Neural crest cell (in vitro differentiated cells): ENCODE results near the gene KSR1. TPM values are rescaled to one million over a fixed set of nuclear protein-coding genes. Genes with fewer than 3 reads are reported as not detected.

Experiments
- DNase-seq: peaks from one replicate; pipeline ENCODE4 v3.0.0; 2021; ENCODE audit warnings: low read depth, mixed read lengths, low spot score
- H3K27ac Mint-ChIP-seq: one replicate; pipeline ENCODE4 v1.8.0; 2021; ENCODE audit warnings: mild to moderate bottlenecking, mixed read lengths; ENCODE audit not compliant: unreplicated experiment
- H3K27me3 Mint-ChIP-seq: 2 replicates; pipeline ENCODE4 v1.8.0; 2021; ENCODE audit warnings: low read depth, mild to moderate bottlenecking, mixed read lengths
- H3K36me3 Mint-ChIP-seq: 2 replicates; pipeline ENCODE4 v1.8.0; 2021; ENCODE audit warnings: low read depth, mild to moderate bottlenecking, mixed read lengths
- H3K4me1 Mint-ChIP-seq: 2 replicates; pipeline ENCODE4 v1.8.0; 2021; ENCODE audit warnings: mixed read lengths
- H3K4me3 Mint-ChIP-seq: one replicate; pipeline ENCODE4 v1.8.0; 2021; ENCODE audit warnings: mild to moderate bottlenecking, mixed read lengths
- H3K9me3 Mint-ChIP-seq: 2 replicates; pipeline ENCODE4 v1.8.0; 2021; ENCODE audit warnings: mixed read lengths
- CTCF ChIP-seq: fragments of 200-600 bp; sonication (generic); conservative IDR thresholded peaks from 2 replicates; pipeline ENCODE4 v1.5.0; 2021; ENCODE audit warnings: antibody characterized with exemption, mild to moderate bottlenecking
- total RNA-seq: library from RNA; stranded (reverse); gene quantifications from 2 replicates; pipeline ENCODE4 v1.2.1, GENCODE V29; 2021

Gene KSR1
- total RNA-seq, 1 donor from 2014 or later = 28.0 TPM

DNA sequence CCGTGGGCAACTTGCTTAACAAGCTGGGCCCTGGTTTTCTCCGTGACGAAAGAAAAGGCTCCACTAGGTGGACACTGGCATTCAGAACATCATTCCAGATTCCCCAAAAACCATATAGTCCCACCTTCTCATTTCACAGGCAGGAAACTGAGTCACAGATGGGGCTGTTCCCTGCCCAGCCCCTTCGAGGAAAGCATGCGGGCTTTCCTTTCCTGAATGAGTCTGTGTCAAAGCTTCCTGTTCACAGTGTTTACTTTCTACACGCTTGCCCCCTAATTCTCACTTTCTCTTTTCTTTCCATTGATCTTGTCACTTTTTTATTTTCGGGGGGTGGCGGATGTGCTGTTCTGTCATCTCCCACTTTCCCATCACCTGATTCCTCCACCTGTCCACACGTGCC lies 164.5 kb downstream of the KSR1 start:
- Mint-ChIP-seq H3K27ac (no peak overlapping the region), H3K27me3 (no peaks in the 10 kb centered on the region), H3K36me3 (peaks cover 5% of the 10 kb centered on the region), H3K4me1 (peaks cover 3% of the 10 kb centered on the region), H3K9me3 (no peaks in the 10 kb centered on the region), H3K4me3 (no peak overlapping the region)
- no peak for DNase-seq
- no peak for TF ChIP-seq CTCF

DNA sequence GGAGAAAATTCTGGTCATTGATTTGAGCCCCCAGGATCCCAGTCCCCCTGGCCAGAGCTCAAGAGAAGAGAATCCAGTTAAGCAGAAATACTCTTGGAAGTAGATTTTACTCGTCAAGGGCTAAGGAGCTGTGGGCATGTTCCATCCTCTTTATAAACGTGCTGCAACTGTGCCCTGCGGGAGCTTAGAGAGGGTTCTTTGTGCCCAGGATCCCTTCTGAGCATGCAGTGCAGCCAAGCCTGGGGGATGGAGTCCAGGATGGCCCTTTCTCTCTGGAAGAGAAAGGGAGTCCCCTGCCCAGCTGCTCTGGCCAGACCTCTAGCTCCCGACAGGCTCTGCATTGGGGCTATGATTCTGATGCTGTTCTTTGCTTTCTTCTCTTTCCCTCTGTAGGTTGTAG lies 165.3 kb downstream of the KSR1 start:
- Mint-ChIP-seq H3K9me3 (no peaks in the 10 kb centered on the region), H3K36me3 (peaks cover 11% of the 10 kb centered on the region), H3K4me1 (no peaks in the 10 kb centered on the region), H3K27me3 (no peaks in the 10 kb centered on the region), H3K4me3 (no peak overlapping the region), H3K27ac (no peak overlapping the region)
- TF ChIP-seq CTCF = no peak
- no peak for DNase-seq

GRCh38 chr17:27621942-27622559 lies 165.8 kb downstream of the KSR1 start:
- no peak for DNase-seq
- H3K27ac Mint-ChIP-seq = no peak overlapping the region
- H3K4me1 Mint-ChIP-seq = no peaks in the 10 kb centered on the region
- H3K9me3 Mint-ChIP-seq = no peaks in the 10 kb centered on the region
- H3K4me3 Mint-ChIP-seq = no peak overlapping the region
- no peaks in the 10 kb centered on the region for H3K27me3 Mint-ChIP-seq
- TF ChIP-seq CTCF = no peak
- H3K36me3 Mint-ChIP-seq = peaks cover 13% of the 10 kb centered on the region

DNA sequence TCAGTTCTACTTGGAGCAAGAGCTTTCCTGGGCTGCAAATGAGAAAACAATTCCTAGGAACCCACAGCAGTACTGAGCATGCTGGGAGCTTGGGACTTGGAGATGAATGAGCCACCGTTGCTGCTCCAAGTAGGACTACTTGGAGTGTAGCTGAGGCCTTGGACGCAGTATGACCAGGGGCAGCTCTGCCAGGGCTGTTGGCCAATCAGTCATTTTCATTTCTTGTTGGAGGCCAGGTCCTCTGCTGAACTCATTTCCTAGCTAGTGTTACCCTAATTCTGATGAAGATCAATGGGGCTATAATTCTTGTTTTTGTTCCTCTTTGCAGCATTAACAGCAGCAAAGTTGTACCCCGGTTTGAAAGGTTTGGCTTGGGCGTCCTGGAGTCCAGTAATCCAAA lies 166.7 kb downstream of the KSR1 start:
- peak overlapping the region; percentile 83 for H3K27ac Mint-ChIP-seq
- H3K27me3 Mint-ChIP-seq = no peaks in the 10 kb centered on the region
- no peak for DNase-seq
- H3K36me3 Mint-ChIP-seq = peaks cover 15% of the 10 kb centered on the region
- H3K4me1 Mint-ChIP-seq = no peaks in the 10 kb centered on the region
- no peak for TF ChIP-seq CTCF
- no peak overlapping the region for H3K4me3 Mint-ChIP-seq
- no peaks in the 10 kb centered on the region for H3K9me3 Mint-ChIP-seq

- Mint-ChIP-seq H3K4me1 (no peaks in the 10 kb centered on the region), H3K9me3 (no peaks in the 10 kb centered on the region), H3K36me3 (peaks cover 15% of the 10 kb centered on the region), H3K27ac (peak overlapping the region; percentile 83), H3K4me3 (no peak overlapping the region), H3K27me3 (no peaks in the 10 kb centered on the region)
- TF ChIP-seq CTCF = no peak
- no peak for DNase-seq
Observed at GRCh38 chr17:27623614-27624013, 167.4 kb downstream of the KSR1 start.
